Measurements from ENCODE around the gene COL28A1. TPM values are rescaled to one million over a fixed set of nuclear protein-coding genes. Genes with fewer than 3 reads are reported as not detected.

COL28A1 gene
- polyA plus RNA-seq, 3 donors: not detected

- H3K4me1 Mint-ChIP-seq: no peaks in the 10 kb centered on the region
- peaks cover 0 to 3% (median 2%) of the 10 kb centered on the region in 3 donors for H3K27me3 Mint-ChIP-seq (ENCODE audit: low read depth in 3 of 3)
- Histone ChIP-seq H3K9me3 (replicated peaks in 1 of 2; ENCODE audit: control insufficient read depth in 1 of 2, insufficient read depth in 1 of 2, low read length in 2 of 2) (no peaks in the 10 kb centered on the region), H3K36me3 (replicated peaks in 1 of 2; ENCODE audit: control insufficient read depth in 1 of 2, insufficient read depth in 2 of 2, low read length in 2 of 2) (no peaks in the 10 kb centered on the region), H3K27me3 (ENCODE audit: control insufficient read depth in 2 of 2, insufficient read depth in 2 of 2, low read length in 2 of 2) (no peaks in the 10 kb centered on the region), H3K79me2 (ENCODE audit: insufficient read depth, low read length) (no peaks in the 10 kb centered on the region), H4K20me1 (ENCODE audit: insufficient read depth, low read length) (no peaks in the 10 kb centered on the region), H3K4me2 (replicated peaks; ENCODE audit: extremely low read depth, low read length, poor library complexity, severe bottlenecking) (no peak overlapping the region), H3K9ac (ENCODE audit: insufficient read depth, low read length, poor library complexity, severe bottlenecking) (no peak overlapping the region), H2AFZ (ENCODE audit: insufficient read depth, low read depth, low read length, poor library complexity, severe bottlenecking) (no peak overlapping the region), H3K4me1 (ENCODE audit: control insufficient read depth in 1 of 2, insufficient read depth in 2 of 2, low read length in 2 of 2) (no peaks in the 10 kb centered on the region), H3K4me3 (replicated peaks in 1 of 3; ENCODE audit: low read depth in 2 of 3, low read length in 3 of 3) (no peak overlapping the region), H3K27ac (ENCODE audit: low read depth in 1 of 2, low read length in 2 of 2) (no peak overlapping the region)
- H3K27ac Mint-ChIP-seq: no peak overlapping the region
- WGBS (ENCODE audit: insufficient coverage): 100% methylated on average over 2 of the region's 4 CpGs
- TF ChIP-seq CTCF (IDR thresholded peaks at IDR 0.05): no peak
- H3K9me3 Mint-ChIP-seq: peaks cover 0 to 7% (median 0%) of the 10 kb centered on the region in 7 donors
- intact Hi-C loops (cut with micrococcal nuclease): no loop called here
- H3K36me3 Mint-ChIP-seq: no peaks in the 10 kb centered on the region
- no peak for DNase-seq
- no peak overlapping the region for H3K4me3 Mint-ChIP-seq
These were observed 160.1 kb downstream of the COL28A1 start for GRCh38 chr7:7375538-7375937.

- TF ChIP-seq CTCF (IDR thresholded peaks at IDR 0.05): no peak
- Mint-ChIP-seq H3K27me3 (ENCODE audit: low read depth in 3 of 3) (peaks cover 0 to 3% (median 0%) of the 10 kb centered on the region in 3 donors), H3K9me3 (peaks cover 0 to 4% (median 1%) of the 10 kb centered on the region in 7 donors), H3K4me1 (no peaks in the 10 kb centered on the region), H3K36me3 (no peaks in the 10 kb centered on the region), H3K27ac (no peak overlapping the region), H3K4me3 (no peak overlapping the region)
- H3K79me2 ChIP-seq (ENCODE audit: insufficient read depth, low read length): no peaks in the 10 kb centered on the region
- intact Hi-C loops (cut with micrococcal nuclease): no loop called here
- no peak overlapping the region for H3K27ac ChIP-seq (ENCODE audit: low read depth in 1 of 2, low read length in 2 of 2)
- H3K4me3 ChIP-seq (replicated peaks in 1 of 3; ENCODE audit: low read depth in 2 of 3, low read length in 3 of 3): no peak overlapping the region
- no peaks in the 10 kb centered on the region for H4K20me1 ChIP-seq (ENCODE audit: insufficient read depth, low read length)
- DNase-seq: no peak
- H3K4me2 ChIP-seq (replicated peaks; ENCODE audit: extremely low read depth, low read length, poor library complexity, severe bottlenecking): no peak overlapping the region
- no peaks in the 10 kb centered on the region for H3K27me3 ChIP-seq (ENCODE audit: control insufficient read depth in 2 of 2, insufficient read depth in 2 of 2, low read length in 2 of 2)
- no peaks in the 10 kb centered on the region for H3K4me1 ChIP-seq (ENCODE audit: control insufficient read depth in 1 of 2, insufficient read depth in 2 of 2, low read length in 2 of 2)
- H2AFZ ChIP-seq (ENCODE audit: insufficient read depth, low read depth, low read length, poor library complexity, severe bottlenecking): no peak overlapping the region
- H3K9me3 ChIP-seq (replicated peaks in 1 of 2; ENCODE audit: control insufficient read depth in 1 of 2, insufficient read depth in 1 of 2, low read length in 2 of 2): no peaks in the 10 kb centered on the region
- H3K36me3 ChIP-seq (replicated peaks in 1 of 2; ENCODE audit: control insufficient read depth in 1 of 2, insufficient read depth in 2 of 2, low read length in 2 of 2): no peaks in the 10 kb centered on the region
- 100% methylated on average over 2 of the region's 2 CpGs for WGBS (ENCODE audit: insufficient coverage)
- no peak overlapping the region for H3K9ac ChIP-seq (ENCODE audit: insufficient read depth, low read length, poor library complexity, severe bottlenecking)
These were observed 165.6 kb downstream of the COL28A1 start for GRCh38 chr7:7370076-7370475.
